HG02678 (cell line): Measurements from ENCODE around the gene ASIC3.

ENCODE experiments used
- ATAC-seq: cut with Tn5 transposase; IDR thresholded peaks from one replicate; pipeline ENCODE4 v1.9.1; 2021; ENCODE audit warnings: mild to moderate bottlenecking, moderate library complexity; ENCODE audit not compliant: unreplicated experiment

Gene ASIC3

GRCh38 chr7:151100921-151101320 lies 52.6 kb downstream of the ASIC3 start:
- no peak for ATAC-seq

GRCh38 chr7:151101621-151102396 lies 53.5 kb downstream of the ASIC3 start:
- ATAC-seq, result no peak
